Measurements from ENCODE around the gene UPP1. TPM values are rescaled to one million over a fixed set of nuclear protein-coding genes. Genes with fewer than 3 reads are reported as not detected.
"Not testable (repeated sequence)": the region's sequence is repeated elsewhere in the genome, so short reads cannot be mapped to it uniquely, and the experiment has no call there.

The UPP1 gene
- total RNA-seq, 1 donor from 2014 or later, result 10.6 TPM

GRCh38 chr7:48114115-48114514 lies 25.1 kb downstream of the UPP1 start:
- TF ChIP-seq CTCF (IDR thresholded peaks at IDR 0.05; ENCODE audit: unreplicated experiment), result no peak
- no peak overlapping the region for H3K27ac Mint-ChIP-seq
- peaks cover 17% of the 10 kb centered on the region for H3K4me1 Mint-ChIP-seq (ENCODE audit: low read depth)
- H3K36me3 Mint-ChIP-seq (ENCODE audit: insufficient read depth), result no peaks in the 10 kb centered on the region
- H3K9me3 Mint-ChIP-seq (ENCODE audit: low read depth), result no peaks in the 10 kb centered on the region
- H3K4me3 Mint-ChIP-seq (ENCODE audit: low read depth), result no peak overlapping the region
- H3K27me3 Mint-ChIP-seq, result no peaks in the 10 kb centered on the region
- DNase-seq (ENCODE audit: low spot score, unreplicated experiment), result no peak

- Mint-ChIP-seq H3K4me1 (ENCODE audit: low read depth) (peaks cover 17% of the 10 kb centered on the region), H3K4me3 (ENCODE audit: low read depth) (no peak overlapping the region), H3K36me3 (ENCODE audit: insufficient read depth) (no peaks in the 10 kb centered on the region), H3K9me3 (ENCODE audit: low read depth) (no peaks in the 10 kb centered on the region), H3K27me3 (no peaks in the 10 kb centered on the region), H3K27ac (no peak overlapping the region)
- TF ChIP-seq CTCF (IDR thresholded peaks at IDR 0.05; ENCODE audit: unreplicated experiment), result no peak
- no peak for DNase-seq (ENCODE audit: low spot score, unreplicated experiment)
Measured at GRCh38 chr7:48114589-48114988, 25.5 kb downstream of the UPP1 start.

DNA sequence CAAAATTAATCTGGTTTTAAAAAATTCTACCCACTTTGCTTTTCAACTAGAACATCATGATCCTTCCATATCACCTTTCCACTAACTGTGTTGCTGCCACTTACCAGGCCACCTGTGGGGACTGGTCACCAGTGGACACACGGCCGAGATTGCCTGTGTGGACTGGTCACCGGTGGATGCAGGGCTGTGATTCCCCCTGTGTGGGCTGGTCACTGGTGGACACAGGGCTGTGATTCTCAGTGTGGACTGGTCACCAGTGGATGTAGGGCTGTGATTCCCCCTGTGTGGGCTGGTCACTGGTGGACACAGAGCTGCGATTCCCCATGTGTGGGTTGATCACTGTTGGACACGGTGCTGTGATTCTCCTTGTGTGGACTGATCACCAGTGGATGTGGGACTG lies 27.0 kb downstream of the UPP1 start:
- H3K27me3 Mint-ChIP-seq, result no peaks in the 10 kb centered on the region
- H3K27ac Mint-ChIP-seq, result no peak overlapping the region
- DNase-seq (ENCODE audit: low spot score, unreplicated experiment), result no peak
- TF ChIP-seq CTCF (IDR thresholded peaks at IDR 0.05; ENCODE audit: unreplicated experiment), result no peak
- peaks cover 8% of the 10 kb centered on the region for H3K4me1 Mint-ChIP-seq (ENCODE audit: low read depth)
- H3K9me3 Mint-ChIP-seq (ENCODE audit: low read depth), result peaks cover 2% of the 10 kb centered on the region
- H3K36me3 Mint-ChIP-seq (ENCODE audit: insufficient read depth), result no peaks in the 10 kb centered on the region
- H3K4me3 Mint-ChIP-seq (ENCODE audit: low read depth), result no peak overlapping the region

GRCh38 chr7:48118041-48118440 lies 29.0 kb downstream of the UPP1 start:
- no peak for DNase-seq (ENCODE audit: low spot score, unreplicated experiment)
- no peak overlapping the region for H3K4me3 Mint-ChIP-seq (ENCODE audit: low read depth)
- no peak for TF ChIP-seq CTCF (IDR thresholded peaks at IDR 0.05; ENCODE audit: unreplicated experiment)
- no peaks in the 10 kb centered on the region for H3K27me3 Mint-ChIP-seq
- H3K4me1 Mint-ChIP-seq (ENCODE audit: low read depth), result no peaks in the 10 kb centered on the region
- no peaks in the 10 kb centered on the region for H3K36me3 Mint-ChIP-seq (ENCODE audit: insufficient read depth)
- no peak overlapping the region for H3K27ac Mint-ChIP-seq
- H3K9me3 Mint-ChIP-seq (ENCODE audit: low read depth), result peaks cover 19% of the 10 kb centered on the region

DNA sequence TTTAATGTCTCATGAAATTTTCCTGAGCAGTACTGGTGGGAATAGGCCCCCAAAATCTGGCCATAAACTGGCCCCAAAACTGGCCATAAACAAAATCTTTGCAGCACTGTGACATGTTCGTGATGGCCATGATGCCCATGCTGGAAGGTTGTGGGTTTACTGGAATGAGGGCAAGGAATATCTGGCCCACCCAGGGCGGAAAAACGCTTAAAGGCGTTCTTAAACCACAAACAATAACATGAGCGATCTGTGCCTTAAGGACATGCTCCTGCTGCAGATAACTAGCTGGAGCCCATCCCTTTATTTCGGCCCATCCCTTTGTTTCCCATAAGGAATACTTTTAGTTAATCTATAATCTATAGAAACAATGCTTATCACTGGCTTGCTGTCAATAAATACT lies 31.5 kb downstream of the UPP1 start:
- peaks cover 29% of the 10 kb centered on the region for H3K9me3 Mint-ChIP-seq (ENCODE audit: low read depth)
- H3K4me1 Mint-ChIP-seq (ENCODE audit: low read depth); H3K4me3 Mint-ChIP-seq (ENCODE audit: low read depth); H3K27ac Mint-ChIP-seq; H3K27me3 Mint-ChIP-seq; H3K36me3 Mint-ChIP-seq (ENCODE audit: insufficient read depth); DNase-seq (ENCODE audit: low spot score, unreplicated experiment): not testable (repeated sequence)

GRCh38 chr7:48126037-48126436 lies 37.0 kb downstream of the UPP1 start:
- Mint-ChIP-seq H3K4me3 (ENCODE audit: low read depth) (no peak overlapping the region), H3K4me1 (ENCODE audit: low read depth) (no peaks in the 10 kb centered on the region), H3K27me3 (no peaks in the 10 kb centered on the region), H3K9me3 (ENCODE audit: low read depth) (peaks cover 27% of the 10 kb centered on the region), H3K27ac (no peak overlapping the region), H3K36me3 (ENCODE audit: insufficient read depth) (no peaks in the 10 kb centered on the region)
- TF ChIP-seq CTCF (IDR thresholded peaks at IDR 0.05; ENCODE audit: unreplicated experiment), result no peak
- no peak for DNase-seq (ENCODE audit: low spot score, unreplicated experiment)
